HG02885 (cell line): ENCODE results near the gene DAB1.

Experiments
- ATAC-seq: cut with Tn5 transposase; IDR thresholded peaks from one replicate; pipeline ENCODE4 v1.9.1; 2021; ENCODE audit warnings: mild to moderate bottlenecking; ENCODE audit not compliant: unreplicated experiment, poor library complexity

DAB1 gene

GRCh38 chr1:57423656-57424211 is at the start of gene DAB1:
Gene DAB1, minus strand, starts transcription at chr1:57424060. Its CDS starts 133,030 bp downstream, at chr1:57291030.
- ATAC-seq = no peak

DNA sequence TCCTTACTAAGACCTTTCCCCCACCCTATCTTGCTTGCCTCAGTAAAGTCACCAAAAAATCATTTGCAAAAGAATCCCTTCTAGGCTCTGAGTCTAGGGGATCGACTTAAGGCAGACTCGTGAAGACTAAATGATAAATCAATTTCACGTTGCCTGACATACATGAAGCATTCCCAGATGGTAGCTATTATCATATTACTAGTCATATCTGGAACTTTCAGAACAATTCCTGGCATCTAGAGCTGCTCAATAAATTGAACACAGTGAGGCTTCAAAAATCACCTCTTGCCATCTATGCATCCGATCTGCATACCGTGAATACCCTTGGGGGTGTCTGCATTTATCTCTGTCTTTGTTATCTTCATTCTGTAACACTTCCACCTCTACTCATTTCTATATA is 49.6 kb upstream of the DAB1 start:
- ATAC-seq = no peak

GRCh38 chr1:57471995-57472394 is 48.1 kb upstream of the DAB1 start:
- ATAC-seq = no peak

DNA sequence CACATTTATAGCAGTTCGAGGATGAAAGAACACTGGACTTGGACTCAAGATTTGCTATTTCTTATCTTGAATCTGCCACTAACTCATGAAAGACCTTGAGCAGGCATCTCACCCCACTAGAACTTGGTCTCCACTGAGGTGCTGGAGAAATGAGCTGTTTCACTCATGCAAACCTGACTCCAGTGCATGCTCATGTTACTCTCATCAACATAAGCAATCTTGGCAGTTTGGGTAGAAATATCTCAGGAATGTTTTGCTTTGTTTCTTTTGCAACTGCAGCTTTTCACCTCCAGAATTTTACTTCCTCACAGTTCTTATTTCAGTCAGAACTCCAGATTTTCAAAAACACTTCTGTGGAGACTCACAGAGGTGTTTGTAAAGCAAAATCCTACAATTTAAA is 46.2 kb upstream of the DAB1 start:
- no peak for ATAC-seq

GRCh38 chr1:57468641-57469523 is 45.0 kb upstream of the DAB1 start:
- ATAC-seq = no peak

DNA sequence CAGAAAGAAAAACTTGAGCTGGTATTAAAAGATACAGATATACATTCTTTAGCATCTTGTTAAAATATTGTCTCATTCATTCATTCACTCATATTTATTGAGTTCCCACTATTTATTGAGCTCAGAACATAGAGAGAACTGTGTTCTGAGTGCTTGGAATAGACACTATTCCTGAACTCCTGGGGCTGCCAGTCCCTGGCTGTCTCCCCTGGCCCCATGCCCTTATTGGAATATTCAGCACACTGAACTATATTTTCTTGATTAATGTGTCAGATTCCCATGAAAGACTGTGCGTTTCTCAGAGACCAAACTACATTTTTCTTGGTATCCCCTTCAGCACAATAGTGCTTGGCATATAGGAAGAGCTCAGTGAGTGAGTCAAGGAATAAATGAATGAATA is 44.0 kb upstream of the DAB1 start:
- ATAC-seq = no peak

GRCh38 chr1:57464756-57465155 is 40.9 kb upstream of the DAB1 start:
- ATAC-seq = no peak

DNA sequence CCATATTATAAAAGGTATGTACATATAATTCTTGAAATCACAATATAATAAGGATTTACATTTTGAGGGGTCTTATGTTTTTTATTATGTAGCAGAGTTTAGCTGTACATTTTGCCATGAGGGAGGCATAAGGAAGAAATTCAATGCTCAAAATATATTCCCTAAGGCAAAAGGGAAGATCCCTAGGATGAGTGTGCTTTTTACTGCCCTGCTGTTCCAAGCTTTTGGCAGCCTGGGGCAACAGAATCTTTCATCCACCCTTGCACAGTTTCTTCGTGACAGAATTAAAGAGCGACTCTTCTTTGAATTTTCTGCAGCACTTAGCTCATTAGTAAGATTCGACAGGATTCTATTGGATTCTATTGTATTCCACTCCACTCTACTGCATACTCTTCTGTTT is 39.5 kb upstream of the DAB1 start:
- no peak for ATAC-seq

GRCh38 chr1:57461405-57461804 is 37.5 kb upstream of the DAB1 start:
- ATAC-seq = no peak

DNA sequence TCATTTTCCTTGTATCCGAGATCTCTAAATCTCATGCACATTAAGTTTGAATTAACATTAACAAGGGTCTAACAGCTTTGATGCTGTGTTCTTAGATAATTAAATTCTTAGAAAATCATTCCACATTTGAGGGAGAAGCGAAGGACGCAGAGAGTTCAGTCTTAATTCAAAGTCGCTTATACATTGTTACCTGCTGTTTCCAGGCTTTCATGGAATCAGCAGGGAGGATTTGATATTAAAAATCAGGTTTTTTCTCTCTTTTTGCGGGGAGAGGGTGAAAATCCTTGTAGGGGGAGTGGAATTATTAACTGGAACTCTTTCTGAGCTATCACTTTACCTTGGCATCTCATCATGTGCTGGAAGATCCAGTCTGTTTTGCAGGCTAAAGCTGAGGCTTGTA is 27.7 kb upstream of the DAB1 start:
- no peak for ATAC-seq

DNA sequence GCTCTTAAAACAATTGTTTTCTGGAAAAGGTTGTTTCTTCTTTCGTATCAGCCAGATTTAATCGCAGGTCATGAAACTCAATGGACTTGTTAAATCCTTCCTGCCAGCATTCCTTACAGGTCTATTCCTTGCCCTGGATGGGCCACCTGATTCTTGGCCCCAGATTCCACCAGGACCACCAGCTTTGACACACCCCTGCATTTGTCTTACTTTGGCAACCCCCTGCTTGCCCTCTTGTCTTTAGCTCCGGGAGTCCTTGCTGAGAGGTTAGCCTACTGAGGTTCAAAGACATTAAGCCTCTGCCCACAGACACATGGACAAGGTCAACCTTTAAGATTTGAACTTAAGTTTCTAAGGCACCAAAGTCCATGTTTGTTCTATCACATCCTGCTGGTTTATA is 27.1 kb upstream of the DAB1 start:
- ATAC-seq = no peak

DNA sequence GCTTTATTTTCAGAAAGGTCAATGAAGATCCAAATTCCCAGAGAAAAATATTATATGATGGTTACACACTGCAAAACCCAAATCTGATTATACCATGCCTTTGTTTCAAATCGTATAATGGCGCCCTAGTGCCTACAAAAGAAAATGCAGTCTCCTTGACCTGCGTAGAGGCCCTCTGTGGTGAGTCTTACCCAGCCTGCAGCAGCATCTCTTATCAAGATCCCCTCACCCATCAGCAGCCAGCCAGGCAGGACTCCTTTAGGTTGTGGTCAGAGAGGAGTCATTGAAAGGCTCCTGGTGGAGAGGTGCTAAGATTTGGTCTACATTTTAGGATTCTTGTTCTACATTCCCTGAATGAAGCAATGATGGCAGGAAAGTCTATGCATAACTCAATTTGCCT is 23.7 kb upstream of the DAB1 start:
- no peak for ATAC-seq

GRCh38 chr1:57443004-57443403 is 19.1 kb upstream of the DAB1 start:
- no peak for ATAC-seq

DNA sequence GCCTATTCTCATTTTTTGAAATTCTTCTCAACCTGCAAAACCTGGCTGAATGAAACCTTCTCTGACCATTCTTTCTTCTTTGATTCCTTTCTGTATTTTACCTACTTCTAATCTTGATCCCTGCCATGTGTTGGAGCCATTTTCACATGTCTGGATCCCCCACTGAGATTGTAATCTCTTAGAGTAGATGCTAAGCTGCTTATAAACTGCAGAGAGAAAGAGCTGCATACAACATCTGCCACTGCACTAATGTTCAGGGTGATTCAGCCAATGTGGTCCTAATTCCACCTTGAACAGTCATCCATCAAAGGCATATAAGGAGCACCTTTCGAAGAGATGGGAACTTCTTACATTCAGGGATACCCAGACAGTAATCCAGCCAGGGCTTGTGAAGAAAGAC is 16.2 kb upstream of the DAB1 start:
- no peak for ATAC-seq

DNA sequence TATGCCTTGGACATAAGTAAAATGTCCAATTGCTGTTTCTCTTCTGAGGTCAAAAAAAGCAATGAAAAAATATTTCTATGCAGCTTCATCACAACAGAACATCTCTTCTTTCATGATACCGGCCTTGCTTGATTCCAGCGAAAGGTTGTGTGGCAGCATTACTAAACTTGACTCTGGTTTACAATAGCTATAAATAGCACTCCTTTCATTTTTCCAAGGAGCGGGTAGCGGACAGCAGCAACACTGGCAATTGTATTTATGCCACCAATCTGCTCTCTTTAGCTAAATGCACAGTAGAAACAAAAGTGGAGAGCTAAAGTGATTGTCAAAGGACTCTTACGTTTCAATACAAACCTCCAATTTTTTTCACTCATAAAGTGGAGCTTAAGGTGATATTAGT is 7.5 kb upstream of the DAB1 start:
- ATAC-seq = no peak

DNA sequence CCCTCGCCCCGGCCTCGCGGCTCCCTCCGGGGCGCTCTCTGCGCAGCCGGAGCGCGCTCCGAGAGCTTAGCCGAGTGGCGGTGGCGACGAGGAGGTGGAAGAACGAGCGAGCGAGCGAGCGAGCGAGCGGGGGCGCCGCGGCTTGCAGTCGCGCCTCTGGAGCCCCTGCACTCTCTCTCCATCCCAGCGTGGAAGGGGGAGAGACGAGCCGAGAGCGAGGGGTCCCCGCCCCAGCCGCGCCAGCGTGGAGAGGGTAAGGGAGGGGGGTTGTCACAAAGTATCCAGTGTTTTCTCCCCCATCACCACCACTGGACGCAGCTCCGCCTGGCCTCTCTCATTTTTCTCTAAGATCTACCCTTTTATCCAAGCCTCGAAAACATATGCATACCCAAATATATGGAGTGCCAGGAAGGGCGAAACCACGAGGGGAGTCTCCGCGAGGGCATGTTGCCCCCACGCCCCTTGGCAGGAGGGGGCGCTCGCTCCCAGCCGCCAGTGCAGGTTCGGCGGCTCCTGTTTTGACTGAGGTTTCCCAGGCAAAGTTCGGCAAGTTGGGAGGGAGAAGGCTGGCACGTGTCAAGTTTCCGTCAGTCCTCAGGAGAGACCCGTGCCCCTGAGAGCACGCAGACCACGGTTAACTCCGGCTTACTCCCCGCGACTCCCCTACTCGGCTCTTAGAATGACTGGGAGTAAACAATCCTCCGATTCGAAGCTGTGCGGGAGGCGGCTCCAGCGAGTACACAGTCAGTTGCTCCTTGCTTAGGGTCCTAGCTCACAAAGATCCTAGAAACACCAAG is 569 bp upstream of the DAB1 start:
- ATAC-seq = no peak

DNA sequence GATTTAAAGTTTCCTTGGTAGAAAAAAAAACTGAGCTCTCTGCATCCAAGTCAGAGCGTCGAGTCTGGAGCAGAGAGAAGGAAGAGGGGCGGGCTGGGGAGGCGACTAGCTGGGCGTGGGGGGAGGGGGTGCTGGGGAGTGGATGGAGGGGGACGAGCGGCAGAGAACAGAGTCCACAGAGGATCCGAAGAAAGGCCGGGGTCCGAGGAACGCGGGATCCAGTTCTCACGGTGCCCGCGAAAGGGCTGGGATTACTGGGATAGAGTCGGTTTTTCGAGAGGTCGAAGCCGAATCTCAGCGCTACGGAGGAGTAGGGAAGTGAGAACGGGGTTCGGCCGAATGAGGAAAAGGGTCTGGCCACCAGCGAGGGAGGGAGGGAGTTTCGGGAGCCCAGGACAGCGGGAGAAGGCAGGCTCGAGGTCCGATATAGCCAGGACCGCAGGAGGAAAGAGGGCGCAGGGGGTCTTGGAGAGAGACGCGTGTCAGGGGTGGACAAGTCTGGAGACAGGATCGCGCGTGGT is 665 bp downstream of the DAB1 start:
- ATAC-seq = no peak

- ATAC-seq = no peak
These were observed 1.4 kb downstream of the DAB1 start for GRCh38 chr1:57422271-57423134.

GRCh38 chr1:57421806-57422205 is 2.1 kb downstream of the DAB1 start:
- no peak for ATAC-seq
